OCI-LY1 (cell line): ENCODE data around the gene DTX3L.

Source experiments
- EZH2 ChIP-seq: fragments of 200-600 bp; sonication (generic), shearing (Covaris generic); IDR thresholded peaks from 2 replicates; pipeline ENCODE4 v1.8.0; 2017; ENCODE audit warnings: borderline replicate concordance, mixed run types, mild to moderate bottlenecking, antibody characterized with exemption, low read length, moderate library complexity, mixed read lengths
- TF ChIP-seq, protein P1 (sequence below): fragments of 200-600 bp; sonication (generic), shearing (Covaris generic); IDR thresholded peaks from 2 replicates; pipeline ENCODE4 v1.5.1; 2017; ENCODE audit warnings: mild to moderate bottlenecking, antibody characterized with exemption, low read length, moderate library complexity, mixed read lengths

- TF ChIP-seq, protein P1, sequence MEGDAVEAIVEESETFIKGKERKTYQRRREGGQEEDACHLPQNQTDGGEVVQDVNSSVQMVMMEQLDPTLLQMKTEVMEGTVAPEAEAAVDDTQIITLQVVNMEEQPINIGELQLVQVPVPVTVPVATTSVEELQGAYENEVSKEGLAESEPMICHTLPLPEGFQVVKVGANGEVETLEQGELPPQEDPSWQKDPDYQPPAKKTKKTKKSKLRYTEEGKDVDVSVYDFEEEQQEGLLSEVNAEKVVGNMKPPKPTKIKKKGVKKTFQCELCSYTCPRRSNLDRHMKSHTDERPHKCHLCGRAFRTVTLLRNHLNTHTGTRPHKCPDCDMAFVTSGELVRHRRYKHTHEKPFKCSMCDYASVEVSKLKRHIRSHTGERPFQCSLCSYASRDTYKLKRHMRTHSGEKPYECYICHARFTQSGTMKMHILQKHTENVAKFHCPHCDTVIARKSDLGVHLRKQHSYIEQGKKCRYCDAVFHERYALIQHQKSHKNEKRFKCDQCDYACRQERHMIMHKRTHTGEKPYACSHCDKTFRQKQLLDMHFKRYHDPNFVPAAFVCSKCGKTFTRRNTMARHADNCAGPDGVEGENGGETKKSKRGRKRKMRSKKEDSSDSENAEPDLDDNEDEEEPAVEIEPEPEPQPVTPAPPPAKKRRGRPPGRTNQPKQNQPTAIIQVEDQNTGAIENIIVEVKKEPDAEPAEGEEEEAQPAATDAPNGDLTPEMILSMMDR, result no peak
- no peak for TF ChIP-seq EZH2
These were observed 8.8 kb downstream of the DTX3L start for GRCh38 chr3:122572940-122573412.
